ENCODE results near the gene HIP1R. TPM values are rescaled to one million over a fixed set of nuclear protein-coding genes. Genes with fewer than 3 reads are reported as not detected.

HIP1R gene
- total and polyA plus RNA-seq, 2 of the 13 experiments (the other 11 are each of a cell fraction or from before 2014, with no cell fraction given): 18.4 to 25.5 TPM

DNA sequence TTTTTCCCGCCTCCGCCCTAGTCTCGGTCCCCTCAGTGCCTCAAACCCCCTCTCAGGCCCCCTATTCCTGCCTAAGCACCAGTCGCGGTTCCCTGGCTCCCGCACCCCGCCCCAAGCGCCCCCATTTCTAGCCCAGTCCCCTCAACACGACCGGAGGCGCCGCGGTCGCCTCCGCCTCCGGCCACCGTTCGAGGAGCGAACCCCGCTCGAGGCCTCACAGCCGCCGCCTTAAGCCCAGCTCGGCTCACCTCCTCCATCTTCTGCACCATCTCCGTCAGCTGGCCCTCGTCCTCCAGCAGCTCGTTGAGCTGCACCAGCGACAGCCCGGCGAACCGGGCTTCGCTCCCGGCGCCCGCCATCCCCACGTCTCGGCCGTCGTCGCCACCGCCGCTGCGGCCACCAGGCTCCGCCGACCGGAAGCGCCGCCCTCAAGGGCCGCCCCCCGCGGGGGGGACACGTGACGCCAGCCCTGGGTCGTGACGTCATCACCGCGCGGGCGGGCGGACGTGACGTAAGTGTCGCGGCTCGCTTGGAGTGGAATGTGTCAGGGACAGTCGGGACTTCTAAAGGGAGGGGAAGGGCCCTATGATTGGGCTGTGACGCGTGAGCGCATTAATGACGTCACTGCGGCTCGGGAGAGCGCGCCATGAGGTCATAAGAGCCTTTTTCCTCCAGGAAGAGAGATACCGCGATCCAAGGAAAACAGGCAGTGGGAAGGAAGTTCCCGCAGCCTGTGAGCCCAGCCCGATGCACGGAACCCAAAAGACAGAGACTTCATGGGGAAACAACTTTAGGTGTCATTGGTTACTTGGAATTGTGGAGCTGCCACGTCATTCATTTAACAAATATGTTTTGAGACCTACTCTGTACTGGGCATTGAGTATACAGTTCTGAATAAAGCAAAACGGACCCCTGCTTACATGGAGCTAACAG is 60.7 kb downstream of the HIP1R start, which contains the start of gene VPS37B (continued):
- TF ChIP-seq, protein P1, sequence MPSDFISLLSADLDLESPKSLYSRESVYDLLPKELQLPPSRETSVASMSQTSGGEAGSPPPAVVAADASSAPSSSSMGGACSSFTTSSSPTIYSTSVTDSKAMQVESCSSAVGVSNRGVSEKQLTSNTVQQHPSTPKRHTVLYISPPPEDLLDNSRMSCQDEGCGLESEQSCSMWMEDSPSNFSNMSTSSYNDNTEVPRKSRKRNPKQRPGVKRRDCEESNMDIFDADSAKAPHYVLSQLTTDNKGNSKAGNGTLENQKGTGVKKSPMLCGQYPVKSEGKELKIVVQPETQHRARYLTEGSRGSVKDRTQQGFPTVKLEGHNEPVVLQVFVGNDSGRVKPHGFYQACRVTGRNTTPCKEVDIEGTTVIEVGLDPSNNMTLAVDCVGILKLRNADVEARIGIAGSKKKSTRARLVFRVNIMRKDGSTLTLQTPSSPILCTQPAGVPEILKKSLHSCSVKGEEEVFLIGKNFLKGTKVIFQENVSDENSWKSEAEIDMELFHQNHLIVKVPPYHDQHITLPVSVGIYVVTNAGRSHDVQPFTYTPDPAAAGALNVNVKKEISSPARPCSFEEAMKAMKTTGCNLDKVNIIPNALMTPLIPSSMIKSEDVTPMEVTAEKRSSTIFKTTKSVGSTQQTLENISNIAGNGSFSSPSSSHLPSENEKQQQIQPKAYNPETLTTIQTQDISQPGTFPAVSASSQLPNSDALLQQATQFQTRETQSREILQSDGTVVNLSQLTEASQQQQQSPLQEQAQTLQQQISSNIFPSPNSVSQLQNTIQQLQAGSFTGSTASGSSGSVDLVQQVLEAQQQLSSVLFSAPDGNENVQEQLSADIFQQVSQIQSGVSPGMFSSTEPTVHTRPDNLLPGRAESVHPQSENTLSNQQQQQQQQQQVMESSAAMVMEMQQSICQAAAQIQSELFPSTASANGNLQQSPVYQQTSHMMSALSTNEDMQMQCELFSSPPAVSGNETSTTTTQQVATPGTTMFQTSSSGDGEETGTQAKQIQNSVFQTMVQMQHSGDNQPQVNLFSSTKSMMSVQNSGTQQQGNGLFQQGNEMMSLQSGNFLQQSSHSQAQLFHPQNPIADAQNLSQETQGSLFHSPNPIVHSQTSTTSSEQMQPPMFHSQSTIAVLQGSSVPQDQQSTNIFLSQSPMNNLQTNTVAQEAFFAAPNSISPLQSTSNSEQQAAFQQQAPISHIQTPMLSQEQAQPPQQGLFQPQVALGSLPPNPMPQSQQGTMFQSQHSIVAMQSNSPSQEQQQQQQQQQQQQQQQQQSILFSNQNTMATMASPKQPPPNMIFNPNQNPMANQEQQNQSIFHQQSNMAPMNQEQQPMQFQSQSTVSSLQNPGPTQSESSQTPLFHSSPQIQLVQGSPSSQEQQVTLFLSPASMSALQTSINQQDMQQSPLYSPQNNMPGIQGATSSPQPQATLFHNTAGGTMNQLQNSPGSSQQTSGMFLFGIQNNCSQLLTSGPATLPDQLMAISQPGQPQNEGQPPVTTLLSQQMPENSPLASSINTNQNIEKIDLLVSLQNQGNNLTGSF (CRISPR knock-in tag; IDR thresholded peaks at IDR 0.05): 0 out of 2 replicates have a peak, but pooled peaks have one; percentile 32
- no peak for TF ChIP-seq ZNF263 (CRISPR knock-in tag; IDR thresholded peaks at IDR 0.05)
- 0 out of 2 replicates have a peak, but pooled peaks have one; percentile 66 for TF ChIP-seq REL (CRISPR knock-in tag; conservative IDR thresholded peaks at IDR 0.05)
- TF ChIP-seq, protein P2, sequence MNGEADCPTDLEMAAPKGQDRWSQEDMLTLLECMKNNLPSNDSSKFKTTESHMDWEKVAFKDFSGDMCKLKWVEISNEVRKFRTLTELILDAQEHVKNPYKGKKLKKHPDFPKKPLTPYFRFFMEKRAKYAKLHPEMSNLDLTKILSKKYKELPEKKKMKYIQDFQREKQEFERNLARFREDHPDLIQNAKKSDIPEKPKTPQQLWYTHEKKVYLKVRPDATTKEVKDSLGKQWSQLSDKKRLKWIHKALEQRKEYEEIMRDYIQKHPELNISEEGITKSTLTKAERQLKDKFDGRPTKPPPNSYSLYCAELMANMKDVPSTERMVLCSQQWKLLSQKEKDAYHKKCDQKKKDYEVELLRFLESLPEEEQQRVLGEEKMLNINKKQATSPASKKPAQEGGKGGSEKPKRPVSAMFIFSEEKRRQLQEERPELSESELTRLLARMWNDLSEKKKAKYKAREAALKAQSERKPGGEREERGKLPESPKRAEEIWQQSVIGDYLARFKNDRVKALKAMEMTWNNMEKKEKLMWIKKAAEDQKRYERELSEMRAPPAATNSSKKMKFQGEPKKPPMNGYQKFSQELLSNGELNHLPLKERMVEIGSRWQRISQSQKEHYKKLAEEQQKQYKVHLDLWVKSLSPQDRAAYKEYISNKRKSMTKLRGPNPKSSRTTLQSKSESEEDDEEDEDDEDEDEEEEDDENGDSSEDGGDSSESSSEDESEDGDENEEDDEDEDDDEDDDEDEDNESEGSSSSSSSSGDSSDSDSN (CRISPR knock-in tag; IDR thresholded peaks at IDR 0.05): peak; percentile 39; the same call in 1 of the 2 replicates
- no peak for TF ChIP-seq ZSCAN29 (CRISPR knock-in tag; conservative IDR thresholded peaks at IDR 0.05)
- TF ChIP-seq ZNF605 (CRISPR knock-in tag; IDR thresholded peaks at IDR 0.05): no peak
- TF ChIP-seq SMARCC2 (IDR thresholded peaks at IDR 0.05): peak; percentile 23; the same call in 1 of the 2 replicates
- peak; percentile 57; the same call in 1 of the 2 replicates for TF ChIP-seq SP2 (CRISPR knock-in tag; IDR thresholded peaks at IDR 0.05)
- TF ChIP-seq ZNF672 (CRISPR knock-in tag; IDR thresholded peaks at IDR 0.05): no peak
- TF ChIP-seq ZNF816 (CRISPR knock-in tag; IDR thresholded peaks at IDR 0.05; ENCODE audit: borderline replicate concordance): no peak
- TF ChIP-seq, protein P3, sequence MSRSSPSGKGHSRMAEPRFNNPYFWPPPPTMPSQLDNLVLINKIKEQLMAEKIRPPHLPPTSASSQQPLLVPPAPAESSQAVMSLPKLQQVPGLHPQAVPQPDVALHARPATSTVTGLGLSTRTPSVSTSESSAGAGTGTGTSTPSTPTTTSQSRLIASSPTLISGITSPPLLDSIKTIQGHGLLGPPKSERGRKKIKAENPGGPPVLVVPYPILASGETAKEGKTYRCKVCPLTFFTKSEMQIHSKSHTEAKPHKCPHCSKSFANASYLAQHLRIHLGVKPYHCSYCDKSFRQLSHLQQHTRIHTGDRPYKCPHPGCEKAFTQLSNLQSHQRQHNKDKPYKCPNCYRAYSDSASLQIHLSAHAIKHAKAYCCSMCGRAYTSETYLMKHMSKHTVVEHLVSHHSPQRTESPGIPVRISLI (CRISPR knock-in tag; IDR thresholded peaks at IDR 0.05; ENCODE audit: borderline replicate concordance): no peak
- 0 out of 2 replicates have a peak, but pooled peaks have one; percentile 19 for TF ChIP-seq BRD4 (CRISPR knock-in tag; IDR thresholded peaks at IDR 0.05)
- TF ChIP-seq, protein P4, sequence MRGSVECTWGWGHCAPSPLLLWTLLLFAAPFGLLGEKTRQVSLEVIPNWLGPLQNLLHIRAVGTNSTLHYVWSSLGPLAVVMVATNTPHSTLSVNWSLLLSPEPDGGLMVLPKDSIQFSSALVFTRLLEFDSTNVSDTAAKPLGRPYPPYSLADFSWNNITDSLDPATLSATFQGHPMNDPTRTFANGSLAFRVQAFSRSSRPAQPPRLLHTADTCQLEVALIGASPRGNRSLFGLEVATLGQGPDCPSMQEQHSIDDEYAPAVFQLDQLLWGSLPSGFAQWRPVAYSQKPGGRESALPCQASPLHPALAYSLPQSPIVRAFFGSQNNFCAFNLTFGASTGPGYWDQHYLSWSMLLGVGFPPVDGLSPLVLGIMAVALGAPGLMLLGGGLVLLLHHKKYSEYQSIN (CRISPR knock-in tag; IDR thresholded peaks at IDR 0.05; ENCODE audit: borderline replicate concordance): no peak
- TF ChIP-seq, protein P5, sequence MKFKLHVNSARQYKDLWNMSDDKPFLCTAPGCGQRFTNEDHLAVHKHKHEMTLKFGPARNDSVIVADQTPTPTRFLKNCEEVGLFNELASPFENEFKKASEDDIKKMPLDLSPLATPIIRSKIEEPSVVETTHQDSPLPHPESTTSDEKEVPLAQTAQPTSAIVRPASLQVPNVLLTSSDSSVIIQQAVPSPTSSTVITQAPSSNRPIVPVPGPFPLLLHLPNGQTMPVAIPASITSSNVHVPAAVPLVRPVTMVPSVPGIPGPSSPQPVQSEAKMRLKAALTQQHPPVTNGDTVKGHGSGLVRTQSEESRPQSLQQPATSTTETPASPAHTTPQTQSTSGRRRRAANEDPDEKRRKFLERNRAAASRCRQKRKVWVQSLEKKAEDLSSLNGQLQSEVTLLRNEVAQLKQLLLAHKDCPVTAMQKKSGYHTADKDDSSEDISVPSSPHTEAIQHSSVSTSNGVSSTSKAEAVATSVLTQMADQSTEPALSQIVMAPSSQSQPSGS (CRISPR knock-in tag; IDR thresholded peaks at IDR 0.05): peak; percentile 96
- TF ChIP-seq FIP1L1 (IDR thresholded peaks at IDR 0.05; ENCODE audit: borderline replicate concordance, insufficient read depth, low read depth, low read length): no peak
- no peak for TF ChIP-seq ZNF331 (CRISPR knock-in tag; IDR thresholded peaks at IDR 0.05)

All from HepG2 (cell line).